ENCODE measurements around the gene CDH23.

GRCh38 chr10:71663311-71663710 is 266.6 kb downstream of the CDH23 start:
- no peak for TF ChIP-seq CTCF (IDR thresholded peaks at IDR 0.05)
- TF ChIP-seq ATF6 (CRISPR knock-in tag; IDR thresholded peaks at IDR 0.05) = no peak
- no peak for TF ChIP-seq PRDM15 (CRISPR knock-in tag; IDR thresholded peaks at IDR 0.05)
- no peak for TF ChIP-seq TEAD4 (CRISPR knock-in tag; IDR thresholded peaks at IDR 0.05)
- TF ChIP-seq NR2C2 (CRISPR knock-in tag; IDR thresholded peaks at IDR 0.05) = no peak
- no peak for TF ChIP-seq ATF3 (CRISPR knock-in tag; conservative IDR thresholded peaks at IDR 0.05)
- no peak for TF ChIP-seq FOXJ3 (CRISPR knock-in tag; IDR thresholded peaks at IDR 0.05; ENCODE audit: borderline replicate concordance)
- no peak for TF ChIP-seq HMGXB4 (CRISPR knock-in tag; IDR thresholded peaks at IDR 0.05)
- TF ChIP-seq SMAD3 (CRISPR knock-in tag; IDR thresholded peaks at IDR 0.05; ENCODE audit: borderline replicate concordance) = no peak
- TF ChIP-seq MAX (CRISPR knock-in tag; IDR thresholded peaks at IDR 0.05) = no peak
- TF ChIP-seq NFE2L1 (CRISPR knock-in tag; IDR thresholded peaks at IDR 0.05) = no peak
- no peak for TF ChIP-seq ETV6 (CRISPR knock-in tag; IDR thresholded peaks at IDR 0.05)
- no peak for TF ChIP-seq ZBTB21 (CRISPR knock-in tag; IDR thresholded peaks at IDR 0.05; ENCODE audit: borderline replicate concordance)
- TF ChIP-seq IRF2 (CRISPR knock-in tag; IDR thresholded peaks at IDR 0.05; ENCODE audit: borderline replicate concordance, low read depth) = no peak

Data from WTC11 (cell line).